Brain microvascular endothelial cell (primary cell): ENCODE results near the gene HIF1A.

Experiments used
- DNase-seq: peaks from one replicate; pipeline ENCODE4 v3.0.0-alpha.2; 2020
- H3K27ac ChIP-seq: fragments of 250-450 bp; sonication (Bioruptor Pico); 2 replicates; pipeline ENCODE4 v1.5.1; 2020; ENCODE audit warnings: mild to moderate bottlenecking, moderate library complexity
- H3K27me3 ChIP-seq: fragments of 250-450 bp; sonication (Bioruptor Pico); replicated peaks from 2 replicates; pipeline ENCODE4 v1.5.1; 2020; ENCODE audit warnings: mild to moderate bottlenecking
- H3K36me3 ChIP-seq: fragments of 250-450 bp; sonication (Bioruptor Pico); replicated peaks from 2 replicates; pipeline ENCODE4 v1.5.1; 2020; ENCODE audit warnings: mild to moderate bottlenecking
- H3K4me3 ChIP-seq: 2 replicates; pipeline ENCODE4 v1.5.1; 2011; ENCODE audit warnings: low read depth, mild to moderate bottlenecking, control low read depth, low read length, moderate library complexity
- CTCF ChIP-seq: IDR thresholded peaks from 2 replicates; pipeline ENCODE4 v1.5.1; 2011; ENCODE audit warnings: low read depth, mild to moderate bottlenecking, moderate library complexity, low read length, control low read depth, inconsistent platforms; ENCODE audit errors: missing control alignments
- in situ Hi-C: cut with HindIII; loops from 2 replicates; pipeline ENCODE4 v1.10.0; 2017; ENCODE audit warnings: low sequenced_read_pairs, low pct_ligation_motif_present

The HIF1A gene

GRCh38 chr14:61659582-61659981 lies 35.7 kb upstream of the HIF1A start:
- Histone ChIP-seq H3K27ac (no peak overlapping the region), H3K27me3 (no peaks in the 10 kb centered on the region), H3K4me3 (no peak overlapping the region), H3K36me3 (no peaks in the 10 kb centered on the region)
- in situ Hi-C loops, result no loop called here
- TF ChIP-seq CTCF, result no peak
- no peak for DNase-seq

- TF ChIP-seq CTCF, result no peak
- in situ Hi-C loops, result no loop called here
- H3K27ac ChIP-seq, result peak overlapping the region; percentile 71
- peak; percentile 55 for DNase-seq
- no peak overlapping the region for H3K4me3 ChIP-seq
- H3K36me3 ChIP-seq, result no peaks in the 10 kb centered on the region
- no peaks in the 10 kb centered on the region for H3K27me3 ChIP-seq
Measured at GRCh38 chr14:61661471-61662400, 33.6 kb upstream of the HIF1A start.

- DNase-seq, result peak; percentile 76
- Histone ChIP-seq H3K27ac (peak overlapping the region; percentile 71), H3K27me3 (no peaks in the 10 kb centered on the region), H3K36me3 (no peaks in the 10 kb centered on the region), H3K4me3 (no peak overlapping the region)
- no peak for TF ChIP-seq CTCF
- in situ Hi-C loops, result no loop called here
Measured at GRCh38 chr14:61662437-61663311, 32.6 kb upstream of the HIF1A start.

DNA sequence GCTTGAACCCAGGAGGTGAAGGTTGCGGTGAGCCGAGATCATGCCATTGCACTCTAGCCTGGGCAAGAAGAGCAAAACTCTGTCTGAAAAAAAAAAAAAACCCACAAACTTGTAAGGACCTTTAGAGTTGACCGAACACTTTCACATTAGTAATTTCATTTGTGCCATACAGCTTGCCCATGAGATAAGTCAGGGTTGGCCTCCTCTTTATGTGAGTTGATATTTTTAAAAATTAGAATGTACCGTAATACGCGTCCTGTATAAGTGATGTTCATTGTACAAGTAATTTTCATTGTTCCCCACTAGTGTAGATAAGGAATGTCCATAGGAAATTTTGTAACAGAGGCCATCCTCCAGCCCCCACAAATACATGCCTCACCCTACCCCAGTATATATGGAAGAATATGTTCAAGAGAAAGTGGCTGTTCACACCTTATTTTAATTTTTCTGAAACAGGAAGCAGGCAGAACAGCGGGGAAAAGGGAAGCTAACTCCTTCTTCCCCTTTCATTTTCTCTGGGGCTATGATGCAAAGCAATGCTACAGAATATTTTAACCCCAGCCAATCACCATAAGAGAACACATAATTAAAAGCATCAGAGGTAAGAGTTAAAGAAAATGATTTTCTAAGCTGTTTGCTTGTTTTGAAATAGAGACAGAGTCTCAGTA lies 31.9 kb upstream of the HIF1A start:
- Histone ChIP-seq H3K27me3 (no peaks in the 10 kb centered on the region), H3K36me3 (no peaks in the 10 kb centered on the region), H3K4me3 (no peak overlapping the region), H3K27ac (peak overlapping the region; percentile 71)
- DNase-seq, result no peak
- in situ Hi-C loops, result no loop called here
- no peak for TF ChIP-seq CTCF

DNA sequence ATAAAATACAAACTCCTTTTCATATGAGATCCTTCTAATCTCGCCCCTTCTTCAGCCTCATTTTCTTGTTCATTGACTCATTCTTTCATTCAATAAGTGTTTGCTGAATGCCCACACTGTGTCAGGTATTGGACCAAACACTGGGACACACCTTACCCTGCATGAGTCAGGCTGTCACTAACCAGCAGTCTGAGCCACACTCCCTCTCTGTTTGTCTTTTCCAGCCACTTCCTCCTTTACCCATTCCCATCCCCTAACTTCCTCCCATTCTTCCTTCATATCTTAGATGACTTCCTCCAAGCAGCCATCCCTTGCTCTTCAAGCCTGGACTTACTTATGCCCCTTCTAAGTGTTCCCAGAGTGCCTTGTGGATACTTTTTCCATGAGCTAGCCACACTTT lies 27.0 kb upstream of the HIF1A start:
- DNase-seq, result no peak
- no peaks in the 10 kb centered on the region for H3K36me3 ChIP-seq
- no peak overlapping the region for H3K27ac ChIP-seq
- H3K27me3 ChIP-seq, result no peaks in the 10 kb centered on the region
- in situ Hi-C loops, result no loop called here
- H3K4me3 ChIP-seq, result no peak overlapping the region
- no peak for TF ChIP-seq CTCF
